Activated CD4-positive, alpha-beta T cell treated with anti-CD3 and anti-CD28 coated beads for 4 hours (primary cell): ENCODE measurements around the gene CREB3L1.

Source experiments
- DNase-seq, 2 donors: peaks; one replicate each; pipeline ENCODE4 v3.0.0-alpha.2; 2020

The CREB3L1 gene

GRCh38 chr11:46347637-46348311 lies 70.3 kb downstream of the CREB3L1 start:
- DNase-seq = no peak

DNA sequence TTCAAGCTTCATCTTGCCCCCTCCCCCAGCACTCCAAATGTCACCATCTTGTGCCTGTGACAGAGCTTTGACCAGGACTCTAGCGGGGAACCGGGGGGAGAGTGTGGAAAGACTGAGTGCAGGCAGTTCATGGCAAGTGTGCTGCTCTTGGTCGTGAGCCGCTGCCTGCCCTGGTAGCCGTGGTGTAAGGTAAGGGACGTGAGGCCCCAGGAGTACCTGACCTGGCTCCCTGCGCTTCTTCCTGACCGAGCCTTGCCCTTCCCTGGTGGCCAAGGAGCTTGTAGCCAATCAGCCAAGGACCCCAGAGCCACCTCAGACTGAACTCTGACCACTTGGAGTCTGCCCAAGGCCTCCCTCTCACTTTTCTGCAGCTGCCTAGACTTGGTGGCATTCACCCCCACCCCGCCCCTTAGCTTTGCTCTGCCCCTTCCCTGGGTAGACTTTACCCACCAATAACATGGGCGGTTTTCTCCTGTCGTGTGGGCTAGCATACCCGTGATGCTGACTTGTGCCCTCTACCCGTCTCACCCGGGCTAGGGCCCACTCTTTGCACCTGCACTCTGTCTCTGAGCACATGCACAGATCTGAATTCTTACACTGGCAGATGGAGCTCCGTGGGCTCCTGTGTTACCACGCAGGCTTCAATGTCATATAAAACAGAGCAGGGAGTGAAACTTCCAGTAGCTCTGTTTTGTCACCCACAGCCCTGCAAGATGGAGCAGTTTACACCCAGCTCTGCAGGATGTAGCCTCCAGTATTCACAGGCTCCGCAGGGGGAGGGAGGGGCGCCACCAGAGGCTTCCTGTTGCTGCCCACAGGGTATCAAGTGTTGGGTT lies 71.3 kb downstream of the CREB3L1 start:
- peak; percentile 51 to 52 for DNase-seq

DNA sequence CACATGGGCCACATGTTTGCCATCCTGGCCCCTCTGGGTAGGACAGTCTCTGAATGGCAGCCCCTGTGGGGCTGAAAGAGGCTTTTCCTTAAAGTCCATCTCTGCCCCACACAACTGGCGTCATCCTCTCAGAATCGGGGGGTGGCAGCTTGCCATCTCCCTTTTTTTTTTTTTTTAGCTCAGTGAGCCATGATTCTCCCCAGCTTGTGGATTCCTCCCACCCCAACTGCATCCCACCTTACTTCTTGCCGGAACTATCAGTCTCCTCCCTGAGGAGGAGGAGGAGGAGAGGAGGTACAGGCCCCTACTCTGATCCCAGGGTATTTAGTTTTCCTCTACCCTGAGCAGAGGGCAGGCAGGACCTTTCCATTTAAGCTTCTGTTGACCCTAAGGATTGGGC lies 73.2 kb downstream of the CREB3L1 start:
- no peak for DNase-seq

- DNase-seq = no peak
Measured at GRCh38 chr11:46351148-46351547, 73.7 kb downstream of the CREB3L1 start.

GRCh38 chr11:46351606-46352005 lies 74.1 kb downstream of the CREB3L1 start:
- no peak for DNase-seq

GRCh38 chr11:46352063-46352841 lies 74.8 kb downstream of the CREB3L1 start:
- DNase-seq = peak; percentile 71 to 77

DNA sequence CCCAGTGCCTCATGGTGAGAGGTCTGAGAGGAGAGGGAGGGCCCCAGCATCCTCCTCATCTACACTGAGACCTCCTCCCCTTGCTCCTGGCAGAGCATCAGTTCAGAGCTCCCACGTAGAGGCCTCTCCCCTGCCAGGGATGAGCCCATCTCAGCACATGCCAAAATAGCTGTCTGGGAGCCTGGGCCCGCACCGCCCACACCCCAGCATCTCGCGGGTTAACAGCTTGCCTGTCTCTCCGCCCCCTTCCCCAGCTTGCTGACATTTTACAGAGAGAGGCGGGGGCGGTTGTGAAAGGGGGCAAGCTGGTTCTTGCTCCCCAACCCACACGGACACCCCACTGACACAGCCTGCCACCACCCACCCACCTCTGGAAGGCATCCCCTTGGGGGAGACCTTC lies 76.2 kb downstream of the CREB3L1 start:
- peak; percentile 80 to 84 for DNase-seq

- no peak for DNase-seq
Measured at GRCh38 chr11:46356924-46357482, 79.5 kb downstream of the CREB3L1 start.

- no peak for DNase-seq
Measured at GRCh38 chr11:46357483-46357936, 80.0 kb downstream of the CREB3L1 start.

DNA sequence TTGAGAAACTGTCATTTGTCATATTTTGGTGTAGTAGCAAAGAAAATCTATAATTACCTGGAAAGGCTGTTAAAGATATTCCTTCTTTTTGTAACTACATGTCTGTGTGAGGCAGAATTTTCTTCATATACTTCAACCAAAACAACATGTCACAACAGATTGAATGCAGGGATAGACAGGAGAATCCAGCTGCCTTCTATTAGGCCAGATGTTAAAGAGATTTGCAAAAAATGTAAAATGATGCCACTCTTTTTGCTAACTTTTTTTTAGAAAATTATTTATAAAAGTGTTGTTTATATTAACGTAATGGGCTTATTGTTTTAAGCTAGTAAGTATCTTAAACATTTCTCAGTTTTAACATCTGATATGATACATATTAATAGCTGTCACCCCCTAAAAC lies 82.5 kb downstream of the CREB3L1 start:
- DNase-seq = no peak

DNA sequence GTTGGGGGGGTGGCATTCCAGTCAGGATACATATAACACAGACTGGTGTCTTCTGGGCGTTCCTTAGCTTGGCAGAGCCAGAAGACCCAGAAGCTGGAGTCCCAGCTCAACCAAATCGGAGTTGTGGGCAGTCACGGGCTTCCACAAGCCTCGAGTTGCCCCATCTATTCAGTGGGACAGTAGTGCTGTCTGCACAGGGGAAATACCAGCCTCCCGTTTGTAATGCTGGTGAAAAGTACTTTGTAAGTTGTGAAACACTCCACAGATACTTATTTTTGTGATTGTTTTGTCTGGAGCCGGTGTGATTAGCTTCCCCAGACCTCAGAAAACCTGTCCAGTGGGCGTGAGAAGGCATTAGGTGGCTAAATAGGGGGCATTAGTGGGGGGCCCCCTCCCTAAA lies 83.4 kb downstream of the CREB3L1 start:
- DNase-seq = no peak

GRCh38 chr11:46361283-46362155 lies 84.1 kb downstream of the CREB3L1 start:
- DNase-seq = peak; percentile 61 to 63

- no peak for DNase-seq
Measured at GRCh38 chr11:46362156-46363030, 84.9 kb downstream of the CREB3L1 start.

DNA sequence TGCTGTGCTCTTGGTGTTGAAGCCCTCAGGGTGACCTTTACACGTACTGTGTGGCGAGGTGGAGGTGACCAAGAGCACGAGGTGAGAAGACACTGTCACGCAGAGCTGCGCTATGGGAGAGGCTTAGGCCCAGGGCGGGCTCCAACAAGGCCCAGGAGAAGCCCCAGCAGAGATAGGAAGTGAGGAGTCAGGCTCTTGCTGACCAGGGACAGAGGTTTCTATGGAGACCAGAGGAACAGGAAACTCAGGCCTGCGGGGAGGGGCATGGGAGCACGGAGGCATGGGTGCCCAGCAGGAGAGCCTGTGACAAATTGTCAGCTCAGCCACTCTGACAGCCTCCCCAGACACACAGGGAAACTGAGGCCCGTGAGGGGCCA lies 85.6 kb downstream of the CREB3L1 start:
- DNase-seq = no peak

- DNase-seq = no peak
Measured at GRCh38 chr11:46363455-46364005, 86.1 kb downstream of the CREB3L1 start.

DNA sequence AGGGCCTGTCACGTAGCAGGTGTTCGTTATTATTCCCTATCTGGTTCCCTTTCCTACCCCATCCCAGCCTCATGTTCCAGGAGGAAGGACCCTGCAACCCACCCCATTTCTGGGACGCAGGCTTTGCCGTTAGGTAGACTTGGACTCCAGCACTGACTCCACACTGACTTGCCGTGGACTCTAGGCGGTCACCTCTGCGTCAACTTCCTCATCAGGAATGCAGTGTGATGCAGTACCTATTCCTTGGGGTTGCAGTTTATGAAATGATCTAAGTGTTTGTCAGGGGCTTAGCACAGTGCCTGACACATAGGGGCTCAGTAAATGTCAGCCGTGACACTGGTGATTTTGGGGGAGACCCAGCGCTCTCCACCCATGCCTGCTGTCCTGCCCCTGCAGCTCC lies 86.6 kb downstream of the CREB3L1 start:
- DNase-seq = no peak

DNA sequence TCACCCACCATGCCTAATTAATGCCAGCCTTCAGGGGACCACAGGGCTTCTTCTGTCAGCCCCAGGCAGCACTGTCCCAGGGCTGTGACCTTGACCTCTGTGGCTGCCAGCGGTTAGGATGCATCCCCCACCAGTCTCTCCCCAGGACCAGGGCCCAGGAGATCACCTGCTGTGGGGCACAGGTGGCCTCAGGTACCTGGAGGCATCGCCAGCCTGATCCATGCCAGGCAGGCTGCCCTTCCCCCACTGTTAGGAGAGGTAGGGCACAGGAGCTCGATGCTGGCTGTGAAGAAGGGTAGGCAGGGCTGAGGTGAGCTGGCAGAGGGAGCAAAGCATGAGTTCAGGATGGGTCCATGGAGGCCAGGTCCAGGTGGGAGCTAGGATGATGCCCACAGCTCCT lies 87.3 kb downstream of the CREB3L1 start:
- no peak for DNase-seq

DNA sequence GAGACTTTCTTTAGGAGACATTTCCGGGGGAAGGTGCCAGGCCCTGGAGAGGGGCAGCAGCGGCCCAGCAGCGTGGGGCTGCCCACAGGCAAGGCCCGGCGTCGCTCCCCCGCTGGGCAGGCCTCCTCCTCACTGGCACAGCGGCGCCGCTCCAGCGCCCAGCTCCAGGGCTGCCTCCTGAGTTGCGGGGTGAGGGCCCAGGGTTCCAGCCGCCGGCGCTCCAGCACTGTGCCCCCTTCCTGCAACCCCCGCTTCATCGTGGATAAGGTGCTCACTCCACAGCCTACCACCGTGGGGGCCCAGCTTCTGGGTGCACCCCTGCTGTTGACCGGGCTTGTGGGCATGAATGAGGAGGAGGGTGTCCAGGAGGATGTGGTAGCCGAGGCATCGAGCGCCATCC lies 88.8 kb downstream of the CREB3L1 start:
- DNase-seq = no peak

DNA sequence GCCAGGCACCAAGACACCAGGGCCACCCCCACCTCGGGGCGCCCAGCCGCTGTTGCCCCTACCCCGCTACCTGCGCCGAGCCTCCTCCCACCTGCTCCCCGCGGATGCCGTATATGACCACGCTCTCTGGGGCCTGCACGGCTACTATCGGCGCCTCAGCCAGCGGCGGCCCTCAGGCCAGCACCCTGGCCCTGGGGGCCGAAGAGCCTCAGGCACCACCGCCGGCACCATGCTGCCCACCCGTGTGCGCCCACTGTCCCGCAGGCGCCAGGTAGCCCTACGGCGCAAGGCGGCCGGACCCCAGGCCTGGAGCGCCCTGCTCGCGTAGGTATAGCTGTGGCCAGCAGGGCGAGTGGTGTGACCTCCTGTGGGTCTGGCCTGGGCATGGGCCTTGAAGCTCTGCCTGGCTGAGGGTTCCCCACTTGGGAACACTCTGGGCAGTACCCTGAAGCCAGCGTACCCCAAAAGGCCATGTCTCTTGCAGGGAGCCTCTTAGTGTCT lies 89.2 kb downstream of the CREB3L1 start:
- no peak for DNase-seq

- peak; percentile 70 to 76 for DNase-seq
Measured at GRCh38 chr11:46367244-46367915, 89.9 kb downstream of the CREB3L1 start.
